NCI-H2107 treated with DMSO at 0.1 percent for 48 hours (cell line): ENCODE measurements around the gene JAKMIP2.
"Not testable (repeated sequence)": the region's sequence is repeated elsewhere in the genome, so short reads cannot be mapped to it uniquely, and the experiment has no call there.

Experiments
- DNase-seq: peaks from one replicate; lab custom pipeline; 2025; ENCODE audit not compliant: unreplicated experiment; lab: John Stamatoyannopoulos, UW

JAKMIP2 gene

GRCh38 chr5:147563466-147564123 is 218.9 kb downstream of the JAKMIP2 start:
- DNase-seq = no peak

GRCh38 chr5:147561435-147561834 is 221.1 kb downstream of the JAKMIP2 start:
- no peak for DNase-seq

- no peak for DNase-seq
Measured at GRCh38 chr5:147560718-147561331, 221.7 kb downstream of the JAKMIP2 start.

GRCh38 chr5:147559749-147560148 is 222.8 kb downstream of the JAKMIP2 start:
- DNase-seq = no peak

- DNase-seq = peak; percentile 29
Measured at GRCh38 chr5:147558826-147559225, 223.7 kb downstream of the JAKMIP2 start.

- DNase-seq = no peak
Measured at GRCh38 chr5:147557876-147558745, 224.4 kb downstream of the JAKMIP2 start.

- no peak for DNase-seq
Measured at GRCh38 chr5:147555176-147555575, 227.4 kb downstream of the JAKMIP2 start.

GRCh38 chr5:147554261-147554817 is 228.2 kb downstream of the JAKMIP2 start:
- DNase-seq = no peak

- DNase-seq = not testable (repeated sequence)
Measured at GRCh38 chr5:147553817-147554216, 228.7 kb downstream of the JAKMIP2 start.

- DNase-seq = no peak
Measured at GRCh38 chr5:147552897-147553296, 229.6 kb downstream of the JAKMIP2 start.

GRCh38 chr5:147551677-147552076 is 230.9 kb downstream of the JAKMIP2 start:
- DNase-seq = no peak

- no peak for DNase-seq
Measured at GRCh38 chr5:147547730-147548129, 234.8 kb downstream of the JAKMIP2 start.

GRCh38 chr5:147544556-147544955 is 238.0 kb downstream of the JAKMIP2 start:
- DNase-seq = no peak

- no peak for DNase-seq
Measured at GRCh38 chr5:147539053-147539452, 243.5 kb downstream of the JAKMIP2 start.

GRCh38 chr5:147538236-147538635 is 244.3 kb downstream of the JAKMIP2 start:
- no peak for DNase-seq
